Liver (tissue), 3 donors: ENCODE measurements around the gene PIEZO1.
"Not testable (repeated sequence)": the region's sequence is repeated elsewhere in the genome, so short reads cannot be mapped to it uniquely, and the experiment has no call there.

ENCODE experiments used
- ATF3 ChIP-seq: IDR thresholded peaks from 2 replicates; pipeline ENCODE4 v1.6.1; 2016; ENCODE audit warnings: antibody characterized with exemption
- CTCF ChIP-seq: fragments of 150-350 bp; IDR thresholded peaks from 2 replicates; pipeline ENCODE4 v1.5.1; 2017; ENCODE audit warnings: improper control_type of control experiment, low read depth, low read length; ENCODE audit not compliant: missing input control
- EGR1 ChIP-seq, 2 donors: IDR thresholded peaks; 2 replicates each; pipeline ENCODE4 v1.6.1; 2016 to 2018; ENCODE audit warnings: antibody characterized with exemption in 2 of 2, low read depth in 2 of 2
- GABPA ChIP-seq, 2 donors: IDR thresholded peaks in 1 of 2; conservative IDR thresholded peaks in 1 of 2; 2 replicates each; pipeline ENCODE4 v1.6.1; 2016; ENCODE audit warnings: antibody characterized with exemption in 2 of 2, mild to moderate bottlenecking in 1 of 2, moderate library complexity in 1 of 2
- HNF4A ChIP-seq, 2 donors: conservative IDR thresholded peaks; 2 replicates each; pipeline ENCODE4 v1.6.1; 2016; ENCODE audit warnings: antibody characterized with exemption in 2 of 2, mild to moderate bottlenecking in 2 of 2
- MAX ChIP-seq: IDR thresholded peaks from 2 replicates; pipeline ENCODE4 v1.6.1; 2016; ENCODE audit warnings: antibody characterized with exemption
- REST ChIP-seq: IDR thresholded peaks from 2 replicates; pipeline ENCODE4 v1.6.1; 2016; ENCODE audit warnings: antibody characterized with exemption, mild to moderate bottlenecking
- RXRA ChIP-seq, 2 donors: IDR thresholded peaks; 2 replicates each; pipeline ENCODE4 v1.6.1; 2017 to 2018; ENCODE audit warnings: antibody characterized with exemption in 2 of 2, mild to moderate bottlenecking in 1 of 2
- SP1 ChIP-seq: IDR thresholded peaks from 2 replicates; pipeline ENCODE4 v1.6.1; 2018; ENCODE audit warnings: antibody characterized with exemption, mild to moderate bottlenecking
- TAF1 ChIP-seq: conservative IDR thresholded peaks from 2 replicates; pipeline ENCODE4 v1.6.1; 2016; ENCODE audit warnings: antibody characterized with exemption, mild to moderate bottlenecking
- YY1 ChIP-seq: IDR thresholded peaks from 2 replicates; pipeline ENCODE4 v1.6.1; 2016; ENCODE audit warnings: antibody characterized with exemption, mild to moderate bottlenecking
- ZBTB33 ChIP-seq: IDR thresholded peaks from 2 replicates; pipeline ENCODE4 v1.6.1; 2016; ENCODE audit warnings: antibody characterized with exemption
- donor health status: healthy.
- donor health status: healthy.

GRCh38 chr16:88823646-88824045 is 38.6 kb upstream of the PIEZO1 start:
- TF ChIP-seq CTCF; YY1; ATF3; GABPA (IDR thresholded peaks at IDR 0.05 in 1 of 2, conservative IDR thresholded peaks at IDR 0.05 in 1 of 2); RXRA (IDR thresholded peaks at IDR 0.05); EGR1 (IDR thresholded peaks at IDR 0.05; ENCODE audit: low read depth in 2 of 2); ZBTB33; MAX; SP1; REST; TAF1; HNF4A (conservative IDR thresholded peaks at IDR 0.05): not testable (repeated sequence)
